Neural cell (in vitro differentiated cells): ENCODE data around the gene NRF1. TPM values are rescaled to one million over a fixed set of nuclear protein-coding genes. Genes with fewer than 3 reads are reported as not detected.

Experiments
- H2AFZ ChIP-seq: fragments of 200-600, 300-800 bp; sonication (generic), shearing (Covaris generic); 2 replicates; pipeline ENCODE4 v1.6.0; 2014; ENCODE audit warnings: low read depth, mild to moderate bottlenecking, antibody characterized with exemption, low read length, moderate library complexity
- H3F3A ChIP-seq: fragments of 200-600 bp; shearing (Covaris generic); 2 replicates; pipeline ENCODE4 v1.6.1; 2016; ENCODE audit warnings: mild to moderate bottlenecking, moderate library complexity, mixed read lengths, antibody characterized with exemption, low read length; ENCODE audit not compliant: insufficient read depth, poor library complexity, severe bottlenecking
- H3K27ac ChIP-seq: fragments of 200-600, 300-800 bp; sonication (generic), shearing (Covaris generic); 2 replicates; pipeline ENCODE4 v1.5.1; 2014; ENCODE audit warnings: mild to moderate bottlenecking, low read length, moderate library complexity
- H3K27me3 ChIP-seq: fragments of 300-800, 200-600 bp; sonication (generic), shearing (Covaris generic); 2 replicates; pipeline ENCODE4 v1.6.0; 2014; ENCODE audit warnings: mild to moderate bottlenecking, low read depth, low read length, moderate library complexity; ENCODE audit not compliant: insufficient read depth
- H3K36me3 ChIP-seq: fragments of 300-800, 200-600 bp; sonication (generic), shearing (Covaris generic); 2 replicates; pipeline ENCODE4 v1.5.1; 2014; ENCODE audit warnings: mild to moderate bottlenecking, antibody characterized with exemption, low read length, moderate library complexity; ENCODE audit not compliant: insufficient read depth
- H3K4me2 ChIP-seq: fragments of 300-800, 200-600 bp; sonication (generic), shearing (Covaris generic); 2 replicates; pipeline ENCODE4 v1.6.0; 2014; ENCODE audit warnings: mild to moderate bottlenecking, low read length
- H3K4me3 ChIP-seq: fragments of 300-800, 200-600 bp; sonication (generic), shearing (Covaris generic); 2 replicates; pipeline ENCODE4 v1.5.1; 2014; ENCODE audit warnings: mild to moderate bottlenecking, low read length, moderate library complexity
- H3K79me2 ChIP-seq: fragments of 200-600 bp; shearing (Covaris generic); replicated peaks from 2 replicates; pipeline ENCODE4 v1.6.0; 2014; ENCODE audit warnings: mild to moderate bottlenecking, low read length, moderate library complexity; ENCODE audit not compliant: insufficient read depth
- H3K9ac ChIP-seq: fragments of 300-800, 200-600 bp; sonication (generic), shearing (Covaris generic); 2 replicates; pipeline ENCODE4 v1.6.1; 2016; ENCODE audit warnings: mild to moderate bottlenecking, low read length, mixed read lengths
- H3K9me2 ChIP-seq: fragments of 200-600 bp; shearing (Covaris generic); 2 replicates; pipeline ENCODE4 v1.6.1; 2016; ENCODE audit warnings: mild to moderate bottlenecking, low read length, mixed read lengths; ENCODE audit not compliant: insufficient read depth
- H3K9me3 ChIP-seq: fragments of 200-600, 300-800 bp; sonication (generic), shearing (Covaris generic); 2 replicates; pipeline ENCODE4 v1.6.1; 2016; ENCODE audit warnings: mild to moderate bottlenecking, mixed run types, low read length, moderate library complexity, mixed read lengths
- H4K20me1 ChIP-seq: fragments of 200-600 bp; shearing (Covaris generic); 2 replicates; pipeline ENCODE4 v1.6.1; 2016; ENCODE audit warnings: mild to moderate bottlenecking, mixed run types; ENCODE audit not compliant: insufficient read depth
- EP300 ChIP-seq: fragments of 450-650 bp; conservative IDR thresholded peaks from 2 replicates; pipeline ENCODE4 v1.6.1; 2014; ENCODE audit warnings: antibody characterized with exemption, mild to moderate bottlenecking, moderate library complexity; ENCODE audit not compliant: poor library complexity, severe bottlenecking
- EZH2 ChIP-seq: fragments of 200-600, 300-800 bp; shearing (Covaris generic), sonication (generic); IDR thresholded peaks from 2 replicates; pipeline ENCODE4 v1.6.1; 2014; ENCODE audit warnings: antibody characterized with exemption, low read length, borderline replicate concordance, mild to moderate bottlenecking; ENCODE audit not compliant: insufficient read depth, poor library complexity, severe bottlenecking
- MXI1 ChIP-seq: fragments of 450-650 bp; conservative IDR thresholded peaks from 2 replicates; pipeline ENCODE4 v1.6.1; 2014; ENCODE audit warnings: antibody characterized with exemption, mild to moderate bottlenecking; ENCODE audit not compliant: poor library complexity, severe bottlenecking
- POLR2AphosphoS5 ChIP-seq: IDR thresholded peaks from 2 replicates; pipeline ENCODE4 v1.6.1; 2012
- RAD21 ChIP-seq: fragments of 450-650 bp; conservative IDR thresholded peaks from 2 replicates; pipeline ENCODE4 v1.6.1; 2014; ENCODE audit warnings: antibody characterized with exemption, mild to moderate bottlenecking, moderate library complexity
- SMC3 ChIP-seq: fragments of 450-650 bp; conservative IDR thresholded peaks from 2 replicates; pipeline ENCODE4 v1.6.1; 2014; ENCODE audit warnings: antibody characterized with exemption, mild to moderate bottlenecking, moderate library complexity; ENCODE audit not compliant: poor library complexity
- TAF1 ChIP-seq: IDR thresholded peaks from 2 replicates; pipeline ENCODE4 v1.6.1; 2012; ENCODE audit warnings: low read depth
- polyA plus RNA-seq: library from polyadenylated mRNA; depleted of rRNA; stranded (reverse); fragments of >200 nt; gene quantifications from 2 replicates; pipeline ENCODE4 v1.2.3, GENCODE V29; 2014
- TF ChIP-seq, protein P1 (sequence below): fragments of 450-650 bp; IDR thresholded peaks from 2 replicates; pipeline ENCODE4 v1.5.1; 2014; ENCODE audit warnings: antibody characterized with exemption, mild to moderate bottlenecking, moderate library complexity; ENCODE audit not compliant: poor library complexity, severe bottlenecking
- TF ChIP-seq, protein P2 (sequence below): IDR thresholded peaks from 2 replicates; pipeline ENCODE4 v1.6.1; 2012; ENCODE audit warnings: borderline replicate concordance

NRF1 gene
- polyA plus RNA-seq, 1 donor from 2014 or later, result 13.2 TPM

DNA sequence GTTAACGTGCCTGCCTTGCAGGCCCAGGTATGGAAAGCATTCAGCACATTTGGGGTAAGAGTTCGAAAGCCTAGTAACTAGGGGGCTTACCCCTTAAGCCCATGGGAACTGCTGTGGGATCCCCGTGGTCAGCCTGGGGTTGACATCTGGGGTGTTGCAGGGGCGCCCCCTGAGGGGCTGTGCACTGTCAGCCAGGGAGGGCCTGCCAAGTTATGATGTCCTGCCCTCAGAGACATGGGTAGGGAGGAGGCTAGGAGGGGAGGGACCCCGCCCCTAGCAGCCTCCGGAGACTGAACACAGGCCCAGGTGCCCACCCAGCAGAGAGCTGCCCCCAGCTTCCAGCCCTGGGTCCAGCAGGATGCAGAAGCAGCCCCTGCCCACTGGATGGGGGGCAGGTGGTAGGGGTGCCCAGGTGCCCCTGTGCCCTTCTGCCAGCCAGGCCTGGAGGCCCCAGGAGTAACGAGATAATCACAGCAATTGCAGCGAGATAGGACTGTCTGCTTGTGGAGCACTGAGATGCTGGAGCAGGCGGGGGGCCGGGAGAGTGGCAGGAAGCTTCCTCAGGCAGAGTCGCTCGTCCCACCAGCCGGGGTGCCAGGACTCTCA lies 187.9 kb downstream of the NRF1 start:
- Histone ChIP-seq H3K79me2 (no peaks in the 10 kb centered on the region), H3K27ac (no peak overlapping the region), H3K9me3 (no peaks in the 10 kb centered on the region), H3K9ac (no peak overlapping the region), H3K36me3 (no peaks in the 10 kb centered on the region), H3K4me3 (no peak overlapping the region), H4K20me1 (no peaks in the 10 kb centered on the region), H3F3A (no peaks in the 10 kb centered on the region), H3K27me3 (no peaks in the 10 kb centered on the region), H3K4me2 (no peak overlapping the region), H2AFZ (no peak overlapping the region), H3K9me2 (no peaks in the 10 kb centered on the region)
- TF ChIP-seq POLR2AphosphoS5, result no peak
- TF ChIP-seq, protein P1, sequence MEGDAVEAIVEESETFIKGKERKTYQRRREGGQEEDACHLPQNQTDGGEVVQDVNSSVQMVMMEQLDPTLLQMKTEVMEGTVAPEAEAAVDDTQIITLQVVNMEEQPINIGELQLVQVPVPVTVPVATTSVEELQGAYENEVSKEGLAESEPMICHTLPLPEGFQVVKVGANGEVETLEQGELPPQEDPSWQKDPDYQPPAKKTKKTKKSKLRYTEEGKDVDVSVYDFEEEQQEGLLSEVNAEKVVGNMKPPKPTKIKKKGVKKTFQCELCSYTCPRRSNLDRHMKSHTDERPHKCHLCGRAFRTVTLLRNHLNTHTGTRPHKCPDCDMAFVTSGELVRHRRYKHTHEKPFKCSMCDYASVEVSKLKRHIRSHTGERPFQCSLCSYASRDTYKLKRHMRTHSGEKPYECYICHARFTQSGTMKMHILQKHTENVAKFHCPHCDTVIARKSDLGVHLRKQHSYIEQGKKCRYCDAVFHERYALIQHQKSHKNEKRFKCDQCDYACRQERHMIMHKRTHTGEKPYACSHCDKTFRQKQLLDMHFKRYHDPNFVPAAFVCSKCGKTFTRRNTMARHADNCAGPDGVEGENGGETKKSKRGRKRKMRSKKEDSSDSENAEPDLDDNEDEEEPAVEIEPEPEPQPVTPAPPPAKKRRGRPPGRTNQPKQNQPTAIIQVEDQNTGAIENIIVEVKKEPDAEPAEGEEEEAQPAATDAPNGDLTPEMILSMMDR, result no peak
- TF ChIP-seq EZH2, result no peak
- no peak for TF ChIP-seq RAD21
- TF ChIP-seq MXI1, result no peak
- no peak for TF ChIP-seq EP300
- no peak for TF ChIP-seq TAF1
- TF ChIP-seq, protein P2, sequence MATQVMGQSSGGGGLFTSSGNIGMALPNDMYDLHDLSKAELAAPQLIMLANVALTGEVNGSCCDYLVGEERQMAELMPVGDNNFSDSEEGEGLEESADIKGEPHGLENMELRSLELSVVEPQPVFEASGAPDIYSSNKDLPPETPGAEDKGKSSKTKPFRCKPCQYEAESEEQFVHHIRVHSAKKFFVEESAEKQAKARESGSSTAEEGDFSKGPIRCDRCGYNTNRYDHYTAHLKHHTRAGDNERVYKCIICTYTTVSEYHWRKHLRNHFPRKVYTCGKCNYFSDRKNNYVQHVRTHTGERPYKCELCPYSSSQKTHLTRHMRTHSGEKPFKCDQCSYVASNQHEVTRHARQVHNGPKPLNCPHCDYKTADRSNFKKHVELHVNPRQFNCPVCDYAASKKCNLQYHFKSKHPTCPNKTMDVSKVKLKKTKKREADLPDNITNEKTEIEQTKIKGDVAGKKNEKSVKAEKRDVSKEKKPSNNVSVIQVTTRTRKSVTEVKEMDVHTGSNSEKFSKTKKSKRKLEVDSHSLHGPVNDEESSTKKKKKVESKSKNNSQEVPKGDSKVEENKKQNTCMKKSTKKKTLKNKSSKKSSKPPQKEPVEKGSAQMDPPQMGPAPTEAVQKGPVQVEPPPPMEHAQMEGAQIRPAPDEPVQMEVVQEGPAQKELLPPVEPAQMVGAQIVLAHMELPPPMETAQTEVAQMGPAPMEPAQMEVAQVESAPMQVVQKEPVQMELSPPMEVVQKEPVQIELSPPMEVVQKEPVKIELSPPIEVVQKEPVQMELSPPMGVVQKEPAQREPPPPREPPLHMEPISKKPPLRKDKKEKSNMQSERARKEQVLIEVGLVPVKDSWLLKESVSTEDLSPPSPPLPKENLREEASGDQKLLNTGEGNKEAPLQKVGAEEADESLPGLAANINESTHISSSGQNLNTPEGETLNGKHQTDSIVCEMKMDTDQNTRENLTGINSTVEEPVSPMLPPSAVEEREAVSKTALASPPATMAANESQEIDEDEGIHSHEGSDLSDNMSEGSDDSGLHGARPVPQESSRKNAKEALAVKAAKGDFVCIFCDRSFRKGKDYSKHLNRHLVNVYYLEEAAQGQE, result no peak
- TF ChIP-seq SMC3, result no peak

DNA sequence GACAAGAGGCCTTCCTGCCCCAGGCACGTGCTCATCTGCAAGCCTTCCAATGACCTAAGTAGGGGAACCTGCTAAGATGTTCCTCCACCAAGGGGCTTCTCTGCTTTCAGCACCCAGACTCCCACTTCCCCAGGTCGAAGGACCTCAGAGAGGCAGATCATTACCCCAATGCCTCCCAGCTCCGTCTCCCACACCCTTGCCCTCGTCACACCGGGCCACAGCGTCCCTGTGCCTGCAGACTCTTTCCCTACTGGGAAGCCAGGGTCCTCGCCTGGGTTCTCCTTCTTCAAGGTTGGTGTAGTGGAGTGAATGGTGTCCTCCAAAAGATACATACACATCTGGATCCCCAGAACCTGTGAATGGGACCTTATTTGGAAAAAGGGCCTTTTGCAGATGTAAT lies 189.4 kb downstream of the NRF1 start:
- TF ChIP-seq MXI1 (no peak), SMC3 (no peak), RAD21 (no peak), EP300 (no peak), EZH2 (no peak), POLR2AphosphoS5 (no peak), TAF1 (no peak)
- TF ChIP-seq, protein P2, result no peak
- TF ChIP-seq, protein P1, result no peak
- Histone ChIP-seq H3K9ac (no peak overlapping the region), H3K79me2 (no peaks in the 10 kb centered on the region), H3K9me2 (no peaks in the 10 kb centered on the region), H3K27me3 (no peaks in the 10 kb centered on the region), H3K4me2 (no peak overlapping the region), H3F3A (no peaks in the 10 kb centered on the region), H3K27ac (no peak overlapping the region), H3K9me3 (no peaks in the 10 kb centered on the region), H4K20me1 (no peaks in the 10 kb centered on the region), H3K36me3 (no peaks in the 10 kb centered on the region), H2AFZ (no peak overlapping the region), H3K4me3 (no peak overlapping the region)
